ENCODE results near the gene FXR1.

The FXR1 gene

DNA sequence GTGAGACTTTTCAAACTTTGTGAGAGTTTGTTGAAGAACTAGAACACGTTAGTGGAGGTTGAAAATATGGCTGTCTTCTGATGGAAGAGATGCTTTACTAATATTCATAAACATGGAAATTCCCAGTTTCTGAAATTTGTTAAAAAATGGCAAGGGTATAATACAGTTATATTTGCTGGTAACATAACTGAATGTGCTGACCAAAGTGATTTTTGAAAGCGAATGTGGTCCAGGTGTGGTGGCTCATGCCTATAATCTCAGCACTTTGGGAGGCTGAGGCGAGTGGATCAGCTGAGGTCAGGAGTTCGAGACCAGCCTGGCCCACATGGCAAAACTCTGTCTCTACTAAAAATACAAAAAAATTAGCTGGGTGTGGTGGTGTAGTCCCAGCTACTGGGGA lies 18.1 kb downstream of the FXR1 start:
- DNase-seq (ENCODE audit: low spot score) (no peak), ATAC-seq (ENCODE audit: low read depth) (no peak)
- Histone ChIP-seq H3K4me3 (ENCODE audit: severe bottlenecking) (no peak overlapping the region), H3K4me1 (ENCODE audit: insufficient read depth, poor library complexity, severe bottlenecking) (peaks cover 25% of the 10 kb centered on the region), H3K27ac (ENCODE audit: poor library complexity, severe bottlenecking) (no peak overlapping the region), H3K9me3 (ENCODE audit: severe bottlenecking) (no peaks in the 10 kb centered on the region), H3K36me3 (ENCODE audit: low read depth) (peaks cover 34% of the 10 kb centered on the region), H3K27me3 (ENCODE audit: insufficient read depth, poor library complexity, severe bottlenecking) (no peaks in the 10 kb centered on the region)
- TF ChIP-seq, protein P1, sequence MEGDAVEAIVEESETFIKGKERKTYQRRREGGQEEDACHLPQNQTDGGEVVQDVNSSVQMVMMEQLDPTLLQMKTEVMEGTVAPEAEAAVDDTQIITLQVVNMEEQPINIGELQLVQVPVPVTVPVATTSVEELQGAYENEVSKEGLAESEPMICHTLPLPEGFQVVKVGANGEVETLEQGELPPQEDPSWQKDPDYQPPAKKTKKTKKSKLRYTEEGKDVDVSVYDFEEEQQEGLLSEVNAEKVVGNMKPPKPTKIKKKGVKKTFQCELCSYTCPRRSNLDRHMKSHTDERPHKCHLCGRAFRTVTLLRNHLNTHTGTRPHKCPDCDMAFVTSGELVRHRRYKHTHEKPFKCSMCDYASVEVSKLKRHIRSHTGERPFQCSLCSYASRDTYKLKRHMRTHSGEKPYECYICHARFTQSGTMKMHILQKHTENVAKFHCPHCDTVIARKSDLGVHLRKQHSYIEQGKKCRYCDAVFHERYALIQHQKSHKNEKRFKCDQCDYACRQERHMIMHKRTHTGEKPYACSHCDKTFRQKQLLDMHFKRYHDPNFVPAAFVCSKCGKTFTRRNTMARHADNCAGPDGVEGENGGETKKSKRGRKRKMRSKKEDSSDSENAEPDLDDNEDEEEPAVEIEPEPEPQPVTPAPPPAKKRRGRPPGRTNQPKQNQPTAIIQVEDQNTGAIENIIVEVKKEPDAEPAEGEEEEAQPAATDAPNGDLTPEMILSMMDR (IDR thresholded peaks at IDR 0.05; ENCODE audit: poor library complexity, severe bottlenecking): no peak

DNA sequence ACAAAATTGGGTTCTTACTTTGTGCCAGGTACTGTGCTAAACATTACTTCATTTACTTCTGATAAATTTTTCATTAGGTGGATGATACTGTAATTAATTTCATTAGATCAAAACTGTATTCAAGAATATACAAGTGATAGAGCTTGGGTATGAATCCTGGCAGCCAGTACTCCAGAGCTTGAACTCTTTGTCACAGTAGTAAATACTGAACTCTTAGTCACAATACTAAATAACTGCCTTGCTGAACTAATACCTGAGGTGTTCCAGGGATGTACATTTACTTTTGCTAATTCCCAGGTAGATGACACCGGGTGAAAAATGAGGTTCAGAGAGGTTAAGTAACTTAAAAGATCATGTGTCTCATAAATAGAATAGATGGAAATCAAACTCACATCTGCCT lies 20.3 kb downstream of the FXR1 start:
- peaks cover 52% of the 10 kb centered on the region for H3K36me3 ChIP-seq (ENCODE audit: low read depth)
- no peak overlapping the region for H3K4me3 ChIP-seq (ENCODE audit: severe bottlenecking)
- ATAC-seq (ENCODE audit: low read depth): no peak
- no peaks in the 10 kb centered on the region for H3K9me3 ChIP-seq (ENCODE audit: severe bottlenecking)
- TF ChIP-seq, protein P1 (IDR thresholded peaks at IDR 0.05; ENCODE audit: poor library complexity, severe bottlenecking): no peak
- H3K27me3 ChIP-seq (ENCODE audit: insufficient read depth, poor library complexity, severe bottlenecking): no peaks in the 10 kb centered on the region
- H3K27ac ChIP-seq (ENCODE audit: poor library complexity, severe bottlenecking): no peak overlapping the region
- peaks cover 25% of the 10 kb centered on the region for H3K4me1 ChIP-seq (ENCODE audit: insufficient read depth, poor library complexity, severe bottlenecking)
- no peak for DNase-seq (ENCODE audit: low spot score)

DNA sequence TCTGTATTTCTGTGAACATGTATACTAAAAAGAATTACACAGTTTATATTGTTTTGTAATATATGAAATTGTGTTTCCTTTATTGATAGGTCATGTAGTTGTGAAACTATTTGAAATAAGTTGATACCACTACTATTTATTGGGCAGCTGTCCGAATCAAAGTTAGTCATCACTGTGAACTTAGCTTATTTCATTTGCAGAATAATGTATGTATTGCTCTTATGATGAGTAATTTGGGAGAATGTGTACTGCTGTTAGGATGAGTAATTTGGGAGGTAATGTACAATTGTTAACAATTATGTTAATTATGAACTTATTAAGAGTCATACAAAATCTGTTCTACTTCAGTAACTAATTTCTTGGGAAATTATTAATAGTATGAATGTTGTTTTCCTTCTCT lies 22.2 kb downstream of the FXR1 start:
- H3K27ac ChIP-seq (ENCODE audit: poor library complexity, severe bottlenecking): no peak overlapping the region
- H3K4me3 ChIP-seq (ENCODE audit: severe bottlenecking): no peak overlapping the region
- TF ChIP-seq, protein P1 (IDR thresholded peaks at IDR 0.05; ENCODE audit: poor library complexity, severe bottlenecking): no peak
- DNase-seq (ENCODE audit: low spot score): no peak
- peak; percentile 67; the same call in 2 of the 3 replicates for ATAC-seq (ENCODE audit: low read depth)
- H3K27me3 ChIP-seq (ENCODE audit: insufficient read depth, poor library complexity, severe bottlenecking): no peaks in the 10 kb centered on the region
- H3K36me3 ChIP-seq (ENCODE audit: low read depth): peaks cover 59% of the 10 kb centered on the region
- no peaks in the 10 kb centered on the region for H3K9me3 ChIP-seq (ENCODE audit: severe bottlenecking)
- H3K4me1 ChIP-seq (ENCODE audit: insufficient read depth, poor library complexity, severe bottlenecking): peaks cover 25% of the 10 kb centered on the region

- Histone ChIP-seq H3K4me1 (ENCODE audit: insufficient read depth, poor library complexity, severe bottlenecking) (no peaks in the 10 kb centered on the region), H3K4me3 (ENCODE audit: severe bottlenecking) (no peak overlapping the region), H3K36me3 (ENCODE audit: low read depth) (peaks cover 72% of the 10 kb centered on the region), H3K27me3 (ENCODE audit: insufficient read depth, poor library complexity, severe bottlenecking) (no peaks in the 10 kb centered on the region), H3K9me3 (ENCODE audit: severe bottlenecking) (no peaks in the 10 kb centered on the region), H3K27ac (ENCODE audit: poor library complexity, severe bottlenecking) (no peak overlapping the region)
- DNase-seq (ENCODE audit: low spot score): no peak
- TF ChIP-seq, protein P1 (IDR thresholded peaks at IDR 0.05; ENCODE audit: poor library complexity, severe bottlenecking): no peak
- ATAC-seq (ENCODE audit: low read depth): no peak
These were observed 28.4 kb downstream of the FXR1 start for GRCh38 chr3:180940826-180941225.

DNA sequence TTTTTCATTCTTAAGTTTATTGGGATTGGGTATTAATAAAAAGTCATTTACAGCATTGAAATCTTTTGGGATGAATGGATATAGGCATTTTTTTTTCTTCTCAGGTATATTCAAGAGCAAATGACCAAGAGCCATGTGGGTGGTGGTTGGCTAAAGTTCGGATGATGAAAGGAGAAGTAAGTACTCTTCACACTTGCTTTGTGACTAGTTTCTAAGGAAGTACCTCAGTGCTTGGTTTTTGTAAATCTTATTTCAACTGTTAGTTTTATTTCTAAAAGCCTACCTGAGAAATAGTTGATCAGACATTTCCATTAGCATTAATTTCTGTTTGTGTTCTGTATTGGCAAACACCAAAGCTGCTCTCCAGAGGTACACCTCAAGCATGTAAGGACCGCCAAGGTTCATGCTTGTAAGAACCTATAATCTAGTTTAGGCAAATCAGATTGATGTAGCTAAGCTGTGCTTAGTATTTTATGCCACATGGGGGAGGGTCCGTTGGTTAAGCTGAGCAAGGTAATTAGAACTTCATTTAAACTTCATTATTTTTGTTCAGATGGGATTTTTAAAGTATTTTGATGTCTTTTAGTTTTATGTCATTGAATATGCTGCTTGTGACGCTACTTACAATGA lies 35.4 kb downstream of the FXR1 start:
- no peaks in the 10 kb centered on the region for H3K9me3 ChIP-seq (ENCODE audit: severe bottlenecking)
- no peaks in the 10 kb centered on the region for H3K27me3 ChIP-seq (ENCODE audit: insufficient read depth, poor library complexity, severe bottlenecking)
- H3K4me3 ChIP-seq (ENCODE audit: severe bottlenecking): no peak overlapping the region
- ATAC-seq (ENCODE audit: low read depth) (no peak), DNase-seq (ENCODE audit: low spot score) (no peak)
- H3K36me3 ChIP-seq (ENCODE audit: low read depth): peaks cover 84% of the 10 kb centered on the region
- H3K27ac ChIP-seq (ENCODE audit: poor library complexity, severe bottlenecking): no peak overlapping the region
- H3K4me1 ChIP-seq (ENCODE audit: insufficient read depth, poor library complexity, severe bottlenecking): no peaks in the 10 kb centered on the region
- TF ChIP-seq, protein P1 (IDR thresholded peaks at IDR 0.05; ENCODE audit: poor library complexity, severe bottlenecking): no peak
